Stimulated activated naive CD4-positive, alpha-beta T cell (primary cell): Measurements from ENCODE around the gene AKR7A2.
"Not testable (repeated sequence)": the region's sequence is repeated elsewhere in the genome, so short reads cannot be mapped to it uniquely, and the experiment has no call there.

Experiments
- DNase-seq, 6 experiments: peaks; one replicate each; lab custom pipeline; 2025; lab: John Stamatoyannopoulos, UW

The AKR7A2 gene

DNA sequence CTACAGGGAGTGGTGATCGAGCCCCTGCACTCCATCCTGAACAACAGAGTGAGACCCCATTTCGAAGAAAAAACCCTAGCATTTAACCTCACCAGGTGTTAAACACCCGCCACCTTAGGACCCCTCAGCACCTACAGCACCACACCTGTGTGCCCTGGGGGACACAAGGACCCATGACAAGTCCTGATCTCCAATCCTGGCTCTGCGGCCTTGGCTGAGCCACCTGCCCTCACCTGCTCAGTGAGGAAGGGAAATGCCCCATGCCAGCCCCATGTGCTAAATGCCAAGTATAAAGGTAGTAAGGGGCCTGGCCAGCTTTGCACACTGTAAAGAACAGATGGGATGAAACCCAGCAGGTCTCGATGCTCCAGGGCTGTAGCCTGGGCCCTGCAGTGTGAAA, 49.2 kb downstream of the AKR7A2 start:
- DNase-seq, result no peak

DNA sequence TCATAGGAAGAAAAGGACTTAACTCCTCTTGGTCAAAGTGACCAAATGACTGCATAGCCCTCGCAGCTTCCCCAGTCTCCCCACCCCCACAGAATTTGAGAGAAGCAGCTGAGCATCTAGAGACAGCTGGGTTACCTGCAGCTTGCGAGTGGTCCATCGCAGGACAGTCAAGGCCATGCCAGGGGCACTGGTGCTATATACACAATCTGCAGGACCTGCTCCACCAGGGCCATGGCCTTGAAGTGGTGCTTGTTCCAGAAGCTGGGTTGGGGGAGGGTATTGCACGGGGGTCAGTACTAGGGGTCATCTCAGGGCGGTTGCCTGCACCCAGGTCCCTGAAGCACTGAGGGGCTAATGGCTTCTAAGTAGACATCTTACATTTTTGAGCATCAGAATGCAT, 49.9 kb downstream of the AKR7A2 start:
- DNase-seq, result no peak

- DNase-seq, result peak in 1 of 6 experiments; percentile 1
Observed at GRCh38 chr1:19260211-19261138, 51.5 kb downstream of the AKR7A2 start.

GRCh38 chr1:19258353-19258752, 53.6 kb downstream of the AKR7A2 start:
- DNase-seq, result no peak

- DNase-seq, result no peak
Observed at GRCh38 chr1:19257178-19257914, 54.6 kb downstream of the AKR7A2 start.

- DNase-seq, result not testable (repeated sequence)
Observed at GRCh38 chr1:19256301-19256700, 55.6 kb downstream of the AKR7A2 start.

DNA sequence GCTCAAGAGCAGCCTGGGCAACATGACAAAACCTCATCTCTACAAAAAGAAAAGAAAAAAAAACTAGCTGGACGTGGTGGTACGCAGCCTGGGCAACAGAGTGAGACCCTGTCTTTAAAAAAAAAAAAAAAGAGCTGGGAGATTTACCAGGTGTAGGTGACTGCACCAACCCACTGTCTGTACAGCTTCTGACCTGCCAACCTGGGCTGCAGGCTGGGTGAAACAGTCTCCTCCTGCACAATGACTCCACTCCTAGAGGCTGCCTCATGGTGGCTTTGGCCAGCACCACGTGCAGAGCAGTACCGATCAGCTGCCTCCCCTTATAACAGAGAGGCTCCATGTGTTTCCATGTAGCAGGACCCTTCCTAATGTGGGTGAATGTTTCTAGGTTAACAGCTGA, 56.7 kb downstream of the AKR7A2 start:
- no peak for DNase-seq

GRCh38 chr1:19254416-19254815, 57.5 kb downstream of the AKR7A2 start:
- DNase-seq, result no peak
